PFSK-1 (cell line): ENCODE measurements around the gene BMAL1.

ENCODE experiments used
- FOXP2 ChIP-seq: optimal IDR thresholded peaks from 2 replicates; pipeline ENCODE3; 2011; ENCODE audit warnings: borderline replicate concordance, control low read depth, inconsistent platforms; ENCODE audit not compliant: insufficient read depth; ENCODE audit errors: extremely low read length, extremely low read depth
- POLR2AphosphoS5 ChIP-seq: IDR thresholded peaks from 2 replicates; pipeline ENCODE4 v1.6.1; 2012; ENCODE audit warnings: low read depth, mild to moderate bottlenecking, control low read depth, low read length, moderate library complexity
- SIN3A ChIP-seq: IDR thresholded peaks from 2 replicates; pipeline ENCODE4 v1.6.1; 2012; ENCODE audit warnings: mild to moderate bottlenecking, low read length, moderate library complexity, borderline replicate concordance; ENCODE audit not compliant: insufficient read depth
- TAF1 ChIP-seq: IDR thresholded peaks from 2 replicates; pipeline ENCODE4 v1.6.1; 2012; ENCODE audit warnings: low read length, control low read depth, borderline replicate concordance; ENCODE audit not compliant: insufficient read depth
- TF ChIP-seq, protein P1 (sequence below), 2 experiments: IDR thresholded peaks; 2 replicates each; pipeline versions ENCODE4 v1.6.1 to v1.8.0; 2011 to 2012; ENCODE audit warnings: low read depth in 2 of 2, low read length in 2 of 2, control low read depth in 1 of 2, inconsistent platforms in 1 of 2, mild to moderate bottlenecking in 1 of 2, moderate library complexity in 1 of 2; ENCODE audit not compliant: insufficient read depth in 1 of 2

The BMAL1 gene

DNA sequence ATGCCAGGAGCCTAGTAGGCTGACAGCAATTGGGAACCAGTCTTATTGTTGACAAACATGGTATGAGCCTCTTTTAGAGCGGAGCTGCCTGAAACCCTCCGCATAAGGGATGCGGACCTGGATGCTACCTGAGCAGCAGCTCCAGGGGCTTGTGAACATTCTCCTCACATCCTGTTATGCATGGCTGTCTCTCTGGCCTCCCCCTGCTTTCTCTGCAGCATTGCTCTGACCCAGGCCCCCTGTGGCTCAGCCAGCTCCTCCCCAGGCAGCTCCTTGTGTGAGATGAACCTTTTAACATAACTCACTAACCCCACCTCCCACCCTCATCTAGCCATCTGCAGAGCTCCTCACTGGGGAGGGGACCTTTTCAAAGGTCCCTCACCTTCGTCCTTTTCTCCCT, 6.0 kb downstream of the BMAL1 start:
- TF ChIP-seq POLR2AphosphoS5 (no peak), FOXP2 (no peak), SIN3A (no peak), TAF1 (no peak)
- TF ChIP-seq, protein P1, sequence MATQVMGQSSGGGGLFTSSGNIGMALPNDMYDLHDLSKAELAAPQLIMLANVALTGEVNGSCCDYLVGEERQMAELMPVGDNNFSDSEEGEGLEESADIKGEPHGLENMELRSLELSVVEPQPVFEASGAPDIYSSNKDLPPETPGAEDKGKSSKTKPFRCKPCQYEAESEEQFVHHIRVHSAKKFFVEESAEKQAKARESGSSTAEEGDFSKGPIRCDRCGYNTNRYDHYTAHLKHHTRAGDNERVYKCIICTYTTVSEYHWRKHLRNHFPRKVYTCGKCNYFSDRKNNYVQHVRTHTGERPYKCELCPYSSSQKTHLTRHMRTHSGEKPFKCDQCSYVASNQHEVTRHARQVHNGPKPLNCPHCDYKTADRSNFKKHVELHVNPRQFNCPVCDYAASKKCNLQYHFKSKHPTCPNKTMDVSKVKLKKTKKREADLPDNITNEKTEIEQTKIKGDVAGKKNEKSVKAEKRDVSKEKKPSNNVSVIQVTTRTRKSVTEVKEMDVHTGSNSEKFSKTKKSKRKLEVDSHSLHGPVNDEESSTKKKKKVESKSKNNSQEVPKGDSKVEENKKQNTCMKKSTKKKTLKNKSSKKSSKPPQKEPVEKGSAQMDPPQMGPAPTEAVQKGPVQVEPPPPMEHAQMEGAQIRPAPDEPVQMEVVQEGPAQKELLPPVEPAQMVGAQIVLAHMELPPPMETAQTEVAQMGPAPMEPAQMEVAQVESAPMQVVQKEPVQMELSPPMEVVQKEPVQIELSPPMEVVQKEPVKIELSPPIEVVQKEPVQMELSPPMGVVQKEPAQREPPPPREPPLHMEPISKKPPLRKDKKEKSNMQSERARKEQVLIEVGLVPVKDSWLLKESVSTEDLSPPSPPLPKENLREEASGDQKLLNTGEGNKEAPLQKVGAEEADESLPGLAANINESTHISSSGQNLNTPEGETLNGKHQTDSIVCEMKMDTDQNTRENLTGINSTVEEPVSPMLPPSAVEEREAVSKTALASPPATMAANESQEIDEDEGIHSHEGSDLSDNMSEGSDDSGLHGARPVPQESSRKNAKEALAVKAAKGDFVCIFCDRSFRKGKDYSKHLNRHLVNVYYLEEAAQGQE (IDR thresholded peaks at IDR 0.05; ENCODE audit: insufficient read depth in 1 of 2, low read depth in 2 of 2, low read length in 2 of 2), result no peak

DNA sequence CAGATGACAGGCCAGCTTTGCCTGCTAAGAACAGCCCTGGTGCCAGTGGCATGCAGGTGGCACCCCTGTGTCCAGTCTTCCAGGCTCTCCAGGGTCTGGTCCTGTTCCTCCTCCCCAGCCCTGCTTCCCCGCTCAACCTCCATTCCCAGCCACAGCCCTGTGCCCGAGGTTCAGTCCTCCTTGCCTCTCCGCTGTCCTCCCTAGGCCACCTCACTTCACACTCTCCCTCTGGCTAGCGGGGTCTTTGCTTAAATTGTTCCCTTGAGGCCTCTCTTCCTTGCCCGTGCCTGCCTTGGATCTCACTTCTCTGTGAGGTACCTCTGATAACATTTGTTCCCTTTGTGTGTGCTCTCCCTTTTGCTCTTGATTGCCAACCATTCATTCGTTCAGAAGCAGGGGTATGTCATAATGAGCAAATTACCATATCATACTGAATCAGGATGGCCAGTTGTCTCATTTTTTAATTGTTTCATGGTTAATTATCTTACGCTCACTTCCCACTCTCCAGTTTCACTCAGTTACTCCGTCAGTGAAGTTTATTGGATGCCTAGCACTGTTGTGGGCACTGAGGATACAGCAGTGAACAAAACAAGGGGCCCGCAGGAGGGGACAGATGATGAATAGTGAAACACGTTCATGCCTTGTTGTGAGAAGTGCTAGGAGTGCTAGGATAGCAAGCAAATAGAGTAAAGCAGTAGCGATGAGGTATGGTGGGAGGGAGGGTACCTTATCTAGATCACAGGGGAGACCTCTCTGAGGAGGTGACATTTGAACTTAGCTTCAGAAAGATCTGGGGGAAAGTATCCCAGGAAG, 7.4 kb downstream of the BMAL1 start:
- TF ChIP-seq POLR2AphosphoS5, result no peak
- no peak for TF ChIP-seq TAF1
- TF ChIP-seq FOXP2, result no peak
- TF ChIP-seq SIN3A, result no peak
- TF ChIP-seq, protein P1 (IDR thresholded peaks at IDR 0.05; ENCODE audit: insufficient read depth in 1 of 2, low read depth in 2 of 2, low read length in 2 of 2), result no peak

DNA sequence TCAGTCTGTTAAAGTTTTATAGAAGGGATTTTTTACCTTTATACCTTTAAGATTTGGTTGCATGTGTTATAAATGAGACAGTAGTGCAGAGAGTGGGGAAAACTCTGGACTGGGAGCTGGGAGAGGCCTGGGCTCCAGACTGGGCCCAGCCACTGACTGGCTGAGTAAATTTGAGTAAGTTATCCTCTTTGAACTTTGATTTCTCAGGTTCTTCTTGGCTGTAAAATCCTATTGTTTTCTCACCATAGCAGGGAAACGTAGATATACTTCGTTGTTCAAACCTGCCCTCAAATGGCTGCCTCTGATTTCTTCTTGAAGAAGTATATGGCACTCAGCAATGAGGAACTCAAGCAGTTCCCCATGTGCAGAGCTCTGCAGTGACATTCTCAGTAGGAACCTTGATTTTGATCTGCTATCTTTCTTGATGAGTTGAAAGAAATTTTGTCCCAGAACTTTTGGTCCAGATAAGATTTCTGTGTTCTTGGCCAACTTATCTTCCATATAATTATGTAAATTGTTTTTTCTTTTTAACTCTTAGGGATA, 8.8 kb downstream of the BMAL1 start:
- TF ChIP-seq FOXP2 (no peak), POLR2AphosphoS5 (no peak), TAF1 (no peak), SIN3A (no peak)
- TF ChIP-seq, protein P1 (IDR thresholded peaks at IDR 0.05; ENCODE audit: insufficient read depth in 1 of 2, low read depth in 2 of 2, low read length in 2 of 2), result no peak

DNA sequence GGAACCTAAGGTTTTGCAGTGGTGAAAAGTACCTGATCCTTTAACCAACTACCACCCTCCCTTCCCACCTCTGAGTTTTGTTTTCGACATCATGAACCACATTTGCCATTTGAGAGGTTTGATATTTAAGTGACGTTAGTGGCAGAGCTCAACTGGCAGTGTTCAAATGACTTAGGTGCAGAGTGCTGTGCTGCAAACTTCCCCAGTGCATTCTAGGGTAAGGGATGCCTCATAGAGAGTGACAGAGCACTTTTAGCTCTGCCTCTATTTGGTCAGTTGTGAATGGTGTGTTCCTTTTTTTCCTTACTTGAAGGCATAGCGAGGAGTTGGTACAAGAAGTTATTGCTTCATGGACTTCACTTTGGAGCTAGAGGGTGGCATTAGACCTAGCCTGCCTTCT, 9.4 kb downstream of the BMAL1 start:
- TF ChIP-seq SIN3A (no peak), FOXP2 (no peak), POLR2AphosphoS5 (no peak), TAF1 (no peak)
- TF ChIP-seq, protein P1 (IDR thresholded peaks at IDR 0.05; ENCODE audit: insufficient read depth in 1 of 2, low read depth in 2 of 2, low read length in 2 of 2), result no peak
